Neuronal stem cell (in vitro differentiated cells): ENCODE data around the gene GAS6.
A peak's percentile ranks its signal among the peaks of the same experiment; 100 is the strongest.

Source experiments
- DNase-seq: peaks from one replicate; pipeline ENCODE4 v3.0.0-alpha.2; 2013; ENCODE audit warnings: low spot score
- H2AFZ ChIP-seq: one replicate; pipeline ENCODE4 v1.6.1; 2013; ENCODE audit warnings: mild to moderate bottlenecking, low read length, inconsistent platforms
- H2AK5ac ChIP-seq: 2 replicates; pipeline ENCODE4 v1.6.1; 2013; ENCODE audit warnings: low read depth, mild to moderate bottlenecking, inconsistent platforms, low read length, moderate library complexity, mixed read lengths
- H2BK120ac ChIP-seq: 2 replicates; pipeline ENCODE4 v1.6.1; 2013; ENCODE audit warnings: low read depth, mild to moderate bottlenecking, inconsistent platforms, low read length, moderate library complexity, mixed read lengths
- H2BK12ac ChIP-seq: one replicate; pipeline ENCODE4 v1.6.1; 2013; ENCODE audit warnings: low read length, inconsistent platforms
- H2BK15ac ChIP-seq: 2 replicates; pipeline ENCODE4 v1.6.1; 2013; ENCODE audit warnings: mild to moderate bottlenecking, low read length, inconsistent platforms, mixed read lengths
- H2BK5ac ChIP-seq: one replicate; pipeline ENCODE4 v1.6.1; 2013; ENCODE audit warnings: inconsistent platforms, mild to moderate bottlenecking, low read length, moderate library complexity
- H3K14ac ChIP-seq: one replicate; pipeline ENCODE4 v1.6.1; 2013; ENCODE audit warnings: low read length, inconsistent platforms
- H3K18ac ChIP-seq: 2 replicates; pipeline ENCODE4 v1.6.1; 2013; ENCODE audit warnings: low read length, inconsistent platforms
- H3K23ac ChIP-seq: 2 replicates; pipeline ENCODE4 v1.6.1; 2013; ENCODE audit warnings: low read depth, mild to moderate bottlenecking, mixed read lengths, low read length, inconsistent platforms; ENCODE audit not compliant: poor library complexity
- H3K27ac ChIP-seq: replicated peaks from 3 replicates; pipeline ENCODE4 v1.5.1; 2013; ENCODE audit warnings: low read length, inconsistent platforms
- H3K27me3 ChIP-seq, 3 experiments: 2 replicates each; pipeline ENCODE4 v1.6.1; 2013; ENCODE audit warnings: low read length in 3 of 3, mild to moderate bottlenecking in 2 of 3, inconsistent platforms in 1 of 3, low read depth in 1 of 3, mixed read lengths in 1 of 3, moderate library complexity in 1 of 3; ENCODE audit not compliant: control insufficient read depth in 3 of 3, insufficient read depth in 3 of 3
- H3K36me3 ChIP-seq, 2 donors: replicated peaks in 1 of 2; 2 replicates each; pipeline ENCODE4 v1.6.1; 2013; ENCODE audit warnings: low read length in 2 of 2; ENCODE audit not compliant: control insufficient read depth in 2 of 2, insufficient read depth in 2 of 2
- H3K4ac ChIP-seq: 2 replicates; pipeline ENCODE4 v1.6.1; 2013; ENCODE audit warnings: inconsistent platforms, mild to moderate bottlenecking, low read length, moderate library complexity
- H3K4me1 ChIP-seq, 2 donors: 1 replicate in 1 of 2; 2 replicates in 1 of 2; pipeline ENCODE4 v1.6.1; 2013; ENCODE audit warnings: low read length in 2 of 2, low read depth in 1 of 2; ENCODE audit not compliant: control insufficient read depth in 2 of 2, insufficient read depth in 1 of 2
- H3K4me2 ChIP-seq: one replicate; pipeline ENCODE4 v1.6.1; 2013; ENCODE audit warnings: mild to moderate bottlenecking, low read length, inconsistent platforms; ENCODE audit not compliant: insufficient read depth, poor library complexity, severe bottlenecking
- H3K4me3 ChIP-seq, 2 donors: 2 replicates each; pipeline ENCODE4 v1.5.1; 2013; ENCODE audit warnings: low read length in 2 of 2, mild to moderate bottlenecking in 2 of 2, inconsistent platforms in 1 of 2, moderate library complexity in 1 of 2
- H3K79me1 ChIP-seq: one replicate; pipeline ENCODE4 v1.6.1; 2013; ENCODE audit warnings: low read depth, mild to moderate bottlenecking, inconsistent platforms, low read length, moderate library complexity
- H3K9ac ChIP-seq: one replicate; pipeline ENCODE4 v1.6.1; 2013; ENCODE audit warnings: mild to moderate bottlenecking, low read depth, low read length, inconsistent platforms; ENCODE audit not compliant: poor library complexity
- H3K9me3 ChIP-seq, 2 donors: replicated peaks in 1 of 2; 2 replicates each; pipeline versions ENCODE3 to v1.6.1; 2013; ENCODE audit warnings: low read length in 2 of 2, mild to moderate bottlenecking in 2 of 2, inconsistent platforms in 1 of 2, low read depth in 1 of 2, mixed read lengths in 1 of 2, moderate library complexity in 1 of 2; ENCODE audit not compliant: control insufficient read depth in 2 of 2, insufficient read depth in 1 of 2
- H4K8ac ChIP-seq: one replicate; pipeline ENCODE4 v1.6.1; 2013; ENCODE audit warnings: low read depth, mild to moderate bottlenecking, inconsistent platforms, low read length, moderate library complexity
- H4K91ac ChIP-seq: one replicate; pipeline ENCODE4 v1.6.1; 2013; ENCODE audit warnings: low read length, low read depth, mild to moderate bottlenecking, inconsistent platforms; ENCODE audit not compliant: poor library complexity
- WGBS, 2 donors: extraction: QIAGEN DNeasy Blood & Tissue Kit; methylation state at CpG; one replicate each; pipeline ENCODE4 v1.1.7; 2013; ENCODE audit warnings: missing lambda C conversion rate in 2 of 2, mixed read lengths in 1 of 2; ENCODE audit not compliant: insufficient read length in 2 of 2, insufficient replicate concordance in 1 of 2; ENCODE audit errors: extremely low coverage in 2 of 2; 5-methylcytosine and 5-hydroxymethylcytosine counted together

The GAS6 gene

DNA sequence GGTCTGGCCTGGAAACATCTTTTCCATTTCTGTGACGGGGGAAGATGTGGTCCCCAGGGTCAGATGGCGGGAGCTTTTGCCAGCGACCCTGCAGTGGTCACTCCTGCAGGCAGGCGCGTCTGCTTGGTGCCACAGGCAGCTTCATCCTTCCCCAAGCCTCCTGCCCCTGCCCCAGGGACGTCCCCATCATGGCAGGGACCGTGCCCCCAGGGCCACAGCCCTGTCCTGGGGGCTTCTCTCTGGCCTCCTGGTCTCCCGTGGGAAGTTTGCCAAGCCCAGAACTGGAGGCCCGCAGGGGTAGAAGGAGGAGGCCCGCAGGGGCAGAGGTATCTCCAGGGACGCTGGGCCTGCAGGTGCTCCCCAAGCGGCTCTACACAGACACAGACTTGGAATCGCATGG, 57.4 kb downstream of the GAS6 start:
- Histone ChIP-seq H3K36me3 (no peaks in the 10 kb centered on the region), H4K8ac (no peak overlapping the region), H3K4me2 (no peak overlapping the region), H2BK12ac (peak overlapping the region; percentile 3), H3K4me3 (no peak overlapping the region), H3K9me3 (peaks cover 11 to 15% of the 10 kb centered on the region in 2 donors), H3K4ac (no peak overlapping the region), H3K23ac (peak overlapping the region; percentile 80), H3K79me1 (no peaks in the 10 kb centered on the region), H2BK120ac (no peak overlapping the region), H4K91ac (no peak overlapping the region), H2BK5ac (no peak overlapping the region), H2AK5ac (peak overlapping the region; percentile 70), H3K27me3 (no peaks in the 10 kb centered on the region), H3K18ac (peak overlapping the region; percentile 71), H3K27ac (no peak overlapping the region), H2AFZ (no peak overlapping the region), H3K4me1 (peaks cover 8 to 10% of the 10 kb centered on the region in 2 donors), H2BK15ac (peak overlapping the region; percentile 58), H3K14ac (peak overlapping the region; percentile 17), H3K9ac (no peak overlapping the region)
- no peak for DNase-seq
- WGBS, 2 donors: no CpG with 5 or more reads among the region's 13 CpGs

DNA sequence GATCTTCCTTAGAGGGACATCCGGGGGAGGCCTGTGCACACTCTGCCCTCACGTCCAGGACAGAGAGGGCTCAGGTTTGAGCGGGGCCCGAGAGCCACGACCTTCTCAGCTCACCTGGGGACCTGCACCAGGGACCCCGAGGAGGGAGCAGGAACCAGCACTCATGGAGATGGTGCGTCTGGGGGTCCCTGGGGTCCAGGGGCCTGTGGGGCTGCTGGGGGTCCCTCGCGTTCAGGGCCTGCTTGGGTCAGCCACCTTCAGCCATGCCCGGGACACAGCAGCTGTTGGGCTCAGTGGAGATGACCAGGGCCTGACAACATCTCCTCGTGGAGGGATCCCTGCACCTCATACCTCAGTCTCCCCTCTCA, 57.8 kb downstream of the GAS6 start:
- H3K18ac ChIP-seq: no peak overlapping the region
- H3K23ac ChIP-seq: no peak overlapping the region
- no CpG with 5 or more reads among the region's 11 CpGs for WGBS, 2 donors
- no peaks in the 10 kb centered on the region for H3K36me3 ChIP-seq
- H3K27me3 ChIP-seq: no peaks in the 10 kb centered on the region
- no peak overlapping the region for H3K4me3 ChIP-seq
- H3K9ac ChIP-seq: no peak overlapping the region
- no peak overlapping the region for H2BK120ac ChIP-seq
- no peak overlapping the region for H4K8ac ChIP-seq
- peaks cover 11 to 15% of the 10 kb centered on the region in 2 donors for H3K9me3 ChIP-seq
- no peak overlapping the region for H3K27ac ChIP-seq
- H2BK5ac ChIP-seq: no peak overlapping the region
- H4K91ac ChIP-seq: no peak overlapping the region
- peak overlapping the region; percentile 3 for H2BK12ac ChIP-seq
- peaks cover 11 to 12% of the 10 kb centered on the region in 2 donors for H3K4me1 ChIP-seq
- no peak for DNase-seq
- peak overlapping the region; percentile 70 for H2AK5ac ChIP-seq
- H3K4ac ChIP-seq: no peak overlapping the region
- no peak overlapping the region for H3K14ac ChIP-seq
- H2BK15ac ChIP-seq: no peak overlapping the region
- no peaks in the 10 kb centered on the region for H3K79me1 ChIP-seq
- no peak overlapping the region for H2AFZ ChIP-seq
- H3K4me2 ChIP-seq: no peak overlapping the region

DNA sequence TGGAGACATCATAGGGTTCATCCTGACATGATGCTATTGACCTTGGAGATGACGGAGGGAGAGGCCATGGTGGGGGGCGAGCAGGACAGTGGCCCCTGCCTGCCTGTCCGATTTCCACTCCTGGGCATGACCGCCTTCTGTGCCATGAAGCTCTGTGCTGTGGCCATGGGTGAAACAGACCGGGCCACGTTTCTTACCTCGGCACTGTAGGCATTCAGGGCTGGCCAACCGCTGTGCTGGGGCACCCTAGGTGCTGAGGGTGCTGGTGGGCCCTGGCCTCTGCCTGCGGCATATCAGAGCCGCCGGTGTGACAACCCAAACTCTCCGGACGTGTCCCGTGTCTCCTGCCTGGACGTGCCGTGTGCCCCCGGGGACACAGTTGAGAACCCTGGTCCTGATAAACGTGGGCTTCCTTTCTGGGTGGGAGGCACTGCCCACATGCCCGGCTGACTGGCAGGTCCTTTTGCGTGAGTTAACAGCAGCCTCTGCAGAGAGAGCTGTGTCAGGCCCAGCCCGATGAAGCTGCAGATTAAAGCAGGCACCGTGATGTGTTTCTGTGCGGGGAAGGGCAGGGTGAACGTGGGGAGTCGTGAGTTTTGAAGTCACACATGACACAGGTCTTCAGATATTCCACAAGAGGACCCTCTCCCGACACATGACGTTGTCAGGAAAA, 58.3 kb downstream of the GAS6 start:
- H3K9me3 ChIP-seq: peaks cover 11 to 15% of the 10 kb centered on the region in 2 donors
- no peak overlapping the region for H3K27ac ChIP-seq
- peaks cover 11 to 12% of the 10 kb centered on the region in 2 donors for H3K4me1 ChIP-seq
- WGBS, 2 donors: no CpG with 5 or more reads among the region's 27 CpGs
- peak overlapping the region; percentile 60 for H2BK12ac ChIP-seq
- H2AFZ ChIP-seq: no peak overlapping the region
- peak overlapping the region; percentile 60 for H3K9ac ChIP-seq
- no peak overlapping the region for H3K4me2 ChIP-seq
- peak overlapping the region; percentile 44 for H2BK5ac ChIP-seq
- H3K4me3 ChIP-seq: no peak overlapping the region
- no peaks in the 10 kb centered on the region for H3K79me1 ChIP-seq
- no peaks in the 10 kb centered on the region for H3K27me3 ChIP-seq
- no peak overlapping the region for H3K4ac ChIP-seq
- H3K14ac ChIP-seq: no peak overlapping the region
- peak overlapping the region; percentile 61 for H2BK120ac ChIP-seq
- H3K18ac ChIP-seq: peak overlapping the region; percentile 16
- no peak overlapping the region for H2BK15ac ChIP-seq
- no peaks in the 10 kb centered on the region for H3K36me3 ChIP-seq
- no peak overlapping the region for H4K91ac ChIP-seq
- DNase-seq: no peak
- peak overlapping the region; percentile 70 for H2AK5ac ChIP-seq
- no peak overlapping the region for H4K8ac ChIP-seq
- no peak overlapping the region for H3K23ac ChIP-seq

DNA sequence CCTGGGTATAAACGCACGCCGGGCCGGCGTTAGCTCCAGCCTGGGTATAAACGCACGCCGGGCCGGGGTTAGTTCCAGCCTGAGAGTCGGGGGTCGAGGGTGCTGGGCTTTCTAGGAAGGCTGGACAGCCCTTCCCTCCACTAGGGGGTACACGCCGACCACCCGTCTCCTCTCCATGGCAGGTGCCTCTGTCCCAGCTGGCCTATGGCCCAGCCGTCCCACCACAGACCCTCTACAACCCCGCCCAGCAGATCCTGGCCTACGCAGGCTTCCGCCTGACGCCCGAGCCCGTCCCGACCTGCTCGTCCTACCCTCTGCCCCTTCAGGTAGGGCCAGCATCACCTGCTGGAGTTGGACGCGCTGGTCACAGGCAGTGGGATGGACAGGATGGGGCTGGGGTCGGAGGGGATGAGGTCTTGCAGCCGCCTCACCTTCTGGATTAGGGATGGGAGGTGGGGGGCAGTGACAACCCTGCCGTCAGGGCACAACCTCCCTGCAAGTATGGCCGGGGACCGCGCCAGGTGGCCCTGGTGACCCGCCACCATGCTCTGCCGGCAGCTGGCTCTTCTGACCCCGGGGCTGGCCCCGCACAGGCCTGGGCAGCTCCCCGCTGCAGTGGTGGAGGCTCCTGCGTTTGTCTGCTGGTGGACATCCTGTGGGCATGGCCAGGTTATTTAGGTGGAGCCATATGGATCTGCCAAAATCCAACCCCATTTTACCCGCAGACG, 59.0 kb downstream of the GAS6 start:
- no peak overlapping the region for H3K27ac ChIP-seq
- H3K27me3 ChIP-seq: no peaks in the 10 kb centered on the region
- H3K4me3 ChIP-seq: no peak overlapping the region
- peaks cover 11 to 12% of the 10 kb centered on the region in 2 donors for H3K4me1 ChIP-seq
- H3K9me3 ChIP-seq: peaks cover 10 to 15% of the 10 kb centered on the region in 2 donors
- H3K18ac ChIP-seq: peak overlapping the region; percentile 64
- peak overlapping the region; percentile 43 for H3K23ac ChIP-seq
- WGBS, 2 donors: no CpG with 5 or more reads among the region's 39 CpGs
- no peaks in the 10 kb centered on the region for H3K36me3 ChIP-seq
- H2BK120ac ChIP-seq: peak overlapping the region; percentile 61
- H3K4ac ChIP-seq: no peak overlapping the region
- H3K4me2 ChIP-seq: no peak overlapping the region
- H4K8ac ChIP-seq: no peak overlapping the region
- H2BK15ac ChIP-seq: peak overlapping the region; percentile 37
- H2BK5ac ChIP-seq: peak overlapping the region; percentile 44
- H2AFZ ChIP-seq: no peak overlapping the region
- H3K14ac ChIP-seq: peak overlapping the region; percentile 82
- H2AK5ac ChIP-seq: peak overlapping the region; percentile 68
- H2BK12ac ChIP-seq: peak overlapping the region; percentile 58
- H3K9ac ChIP-seq: peak overlapping the region; percentile 21
- H3K79me1 ChIP-seq: no peaks in the 10 kb centered on the region
- no peak for DNase-seq
- H4K91ac ChIP-seq: no peak overlapping the region
